Stimulated activated CD8-positive, alpha-beta memory T cell treated with anti-CD3 and anti-CD28 coated beads, Interleukin-2, amount 100 ng/mL, for 48 hours (primary cell): ENCODE results near the gene LILRA6.

Experiments
- DNase-seq, 2 donors: peaks; one replicate each; pipeline ENCODE4 v3.0.0-alpha.2; 2020; ENCODE audit warnings: low read depth in 2 of 2

Gene LILRA6

DNA sequence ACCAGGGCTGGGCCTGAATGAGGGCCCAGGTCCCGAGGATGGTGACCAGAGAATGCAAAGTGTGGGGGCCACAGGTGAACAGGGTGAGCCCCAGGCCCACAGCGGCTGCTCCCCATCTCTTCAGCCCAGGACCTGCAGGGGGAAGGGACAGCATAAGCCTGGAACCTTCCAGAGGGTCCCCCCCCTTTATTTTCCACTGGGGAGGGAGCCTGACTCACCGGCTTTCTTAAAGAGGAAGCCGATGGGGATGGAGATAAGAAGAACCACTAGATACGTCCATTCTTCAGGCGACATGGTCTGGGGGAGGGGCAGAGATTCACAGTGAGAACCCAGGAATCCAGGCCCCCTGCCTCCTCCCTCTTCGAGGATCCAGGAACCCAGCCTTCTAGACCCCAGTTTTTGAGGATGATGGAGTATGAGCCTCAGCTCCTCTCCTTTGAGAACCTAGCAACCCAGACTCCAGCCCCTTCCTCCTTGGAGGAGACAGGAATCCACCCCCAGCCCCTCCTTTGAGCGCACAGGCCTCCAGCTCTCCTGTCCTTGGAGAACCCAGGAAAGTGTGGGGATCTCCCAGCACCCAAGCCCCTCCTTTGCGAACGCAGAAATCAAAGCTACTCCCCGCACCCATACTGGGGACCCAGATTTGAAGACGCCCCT, 54.2 kb downstream of the LILRA6 start:
- no peak for DNase-seq

DNA sequence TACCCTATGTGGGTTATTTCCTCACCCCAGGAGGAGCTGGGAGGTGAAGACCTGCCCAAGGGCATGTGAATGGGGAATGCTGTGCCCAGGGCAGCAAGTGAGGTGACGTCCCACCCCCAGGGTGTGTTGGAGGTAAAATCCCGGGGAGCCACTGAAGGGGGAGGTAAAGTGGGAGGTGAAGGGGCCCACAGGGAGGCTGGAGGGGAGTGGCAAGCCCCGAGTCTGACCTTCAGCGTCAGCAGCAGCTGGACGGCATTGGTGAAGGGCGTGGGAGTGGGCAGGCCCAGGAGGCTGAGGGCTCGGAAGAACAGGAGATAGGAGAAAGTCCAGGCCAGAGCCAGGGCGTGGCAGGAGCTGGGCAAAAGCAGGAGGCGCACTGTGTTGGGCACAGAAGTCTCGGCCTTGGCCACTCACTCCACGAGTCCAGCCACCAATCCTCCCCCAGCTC, 55.6 kb downstream of the LILRA6 start:
- no peak for DNase-seq
